Stomach (tissue), 9 donors: ENCODE data around the gene GPR143. TPM values are rescaled to one million over a fixed set of nuclear protein-coding genes. Genes with fewer than 3 reads are reported as not detected.

Source experiments
- DNase-seq, 2 donors: peaks; one replicate each; pipeline versions ENCODE4 v3.0.0 to v3.0.0-alpha.2; 2013 to 2019
- H3K27ac ChIP-seq, 5 donors: fragments of 200-600 bp in 4 of 5; sonication (generic) in 4 of 5; one replicate each; pipeline ENCODE4 v1.5.1; 2013 to 2019; ENCODE audit warnings: mild to moderate bottlenecking in 1 of 5, moderate library complexity in 1 of 5
- H3K27me3 ChIP-seq, 3 donors: fragments of 200-600 bp; sonication (generic); one replicate each; pipeline ENCODE4 v1.5.1; 2017 to 2019; ENCODE audit warnings: mixed run types in 1 of 3
- H3K36me3 ChIP-seq, 4 donors: fragments of 200-600 bp; sonication (generic); 1 replicate in 3 of 4; 2 replicates in 1 of 4; pipeline ENCODE4 v1.5.1; 2016 to 2019
- H3K4me1 ChIP-seq, 4 donors: fragments of 200-600 bp; sonication (generic); one replicate each; pipeline ENCODE4 v1.5.1; 2016 to 2019
- H3K4me3 ChIP-seq, 4 donors: fragments of 200-600 bp; sonication (generic) in 3 of 4; one replicate each; pipeline ENCODE4 v1.5.1; 2016 to 2019; ENCODE audit warnings: mild to moderate bottlenecking in 1 of 4
- H3K9me3 ChIP-seq, 4 donors: fragments of 200-600 bp; sonication (generic); one replicate each; pipeline ENCODE4 v1.5.1; 2016 to 2019
- CTCF ChIP-seq, 7 experiments: fragments of 450-650 bp in 4 of 7; fragments of 200-600 bp in 3 of 7; sonication (generic) in 3 of 7; IDR thresholded peaks; one replicate each; pipeline ENCODE4 v1.5.1; 2016 to 2019; ENCODE audit warnings: antibody characterized with exemption in 7 of 7, control low read depth in 2 of 7, mild to moderate bottlenecking in 1 of 7
- EP300 ChIP-seq: sonication (generic); formaldehyde crosslinking; IDR thresholded peaks from one replicate; pipeline ENCODE4 v1.6.1; 2017; ENCODE audit warnings: antibody characterized with exemption
- POLR2A ChIP-seq, 4 donors: fragments of 450-650 bp; IDR thresholded peaks; one replicate each; pipeline ENCODE4 v1.6.1; 2016; ENCODE audit warnings: antibody characterized with exemption in 4 of 4, control low read depth in 2 of 4, mild to moderate bottlenecking in 1 of 4, moderate library complexity in 1 of 4
- POLR2AphosphoS5 ChIP-seq, 3 donors: sonication (generic); formaldehyde crosslinking; IDR thresholded peaks; one replicate each; pipeline ENCODE4 v1.6.1; 2016; ENCODE audit warnings: antibody characterized with exemption in 3 of 3
- WGBS, 5 donors: extraction: QIAGEN DNeasy Blood & Tissue Kit in 3 of 5; methylation state at CpG; one replicate each; pipeline versions ENCODE4 v1.1.5 to v1.1.7; 2013 to 2018; 5-methylcytosine and 5-hydroxymethylcytosine counted together
- intact Hi-C: fragments of 100-400 bp; cut with DNase I; formaldehyde crosslinking; loops from one replicate; pipeline ENCODE4 v1.15.1; 2023; ENCODE audit warnings: low total_unique reads
- polyA plus RNA-seq, 3 donors: library from polyadenylated mRNA; stranded (reverse); fragments of 200-250 nt; gene quantifications; one replicate each; pipeline ENCODE4 v1.2.3, GENCODE V29; 2013
- total RNA-seq, 5 donors: library from RNA; depleted of rRNA; stranded (reverse); fragments of >200 nt; gene quantifications; one replicate each; pipeline versions ENCODE4 v1.1.0 to v1.2.3, GENCODE V29; 2014 to 2016
- donor health status: healthy with polysubstance abuse.
- donor health status: Bipolar disorder and iron deficiency.
- donor health status: healthy.

The GPR143 gene
- total and polyA plus RNA-seq, 8 donors = 0.46 to 2.3 (median 1.2) TPM; not detected in 4

- no peak for DNase-seq
- TF ChIP-seq POLR2AphosphoS5 (IDR thresholded peaks at IDR 0.05) (no peak), CTCF (IDR thresholded peaks at IDR 0.05) (no peak), EP300 (no peak), POLR2A (IDR thresholded peaks at IDR 0.05) (no peak)
- H3K4me3 ChIP-seq = no peak overlapping the region
- H3K27ac ChIP-seq = no peak overlapping the region
- WGBS, 5 donors = 79 to 85% (median 80%) methylated on average over 9 of the region's 9 CpGs
- H3K27me3 ChIP-seq = no peaks in the 10 kb centered on the region
- intact Hi-C loops = no loop called here
- H3K4me1 ChIP-seq = peaks cover 0 to 3% (median 0%) of the 10 kb centered on the region in 4 donors
- peaks cover 0 to 2% (median under 1%) of the 10 kb centered on the region in 4 donors for H3K36me3 ChIP-seq
- peaks cover 0 to 7% (median 0%) of the 10 kb centered on the region in 4 donors for H3K9me3 ChIP-seq
These were observed 84.6 kb downstream of the GPR143 start for GRCh38 chrX:9681011-9681410.

GRCh38 chrX:9678215-9678965, 87.3 kb downstream of the GPR143 start:
- peak in 1 of 2 donors; percentile 21 for DNase-seq
- Histone ChIP-seq H3K36me3 (no peaks in the 10 kb centered on the region), H3K4me3 (no peak overlapping the region), H3K9me3 (peaks cover 0 to 7% (median 0%) of the 10 kb centered on the region in 4 donors), H3K4me1 (peaks cover 0 to 3% (median 0%) of the 10 kb centered on the region in 4 donors), H3K27ac (no peak overlapping the region), H3K27me3 (no peaks in the 10 kb centered on the region)
- TF ChIP-seq POLR2A (IDR thresholded peaks at IDR 0.05) = no peak
- no peak for TF ChIP-seq EP300
- TF ChIP-seq POLR2AphosphoS5 (IDR thresholded peaks at IDR 0.05) = no peak
- no peak for TF ChIP-seq CTCF (IDR thresholded peaks at IDR 0.05)
- intact Hi-C loops = no loop called here
- 73 to 94% (median 92%) methylated on average over 3 of the region's 3 CpGs for WGBS, 5 donors

- DNase-seq = peak; percentile 37 to 43
- H3K27ac ChIP-seq = peak overlapping the region in 2 of 5 donors; percentile 22 to 38
- intact Hi-C loops = no loop called here
- H3K9me3 ChIP-seq = peaks cover 0 to 7% (median 0%) of the 10 kb centered on the region in 4 donors
- H3K4me3 ChIP-seq = no peak overlapping the region
- H3K27me3 ChIP-seq = no peaks in the 10 kb centered on the region
- WGBS, 5 donors = 36 to 50% (median 44%) methylated on average over 7 of the region's 7 CpGs
- TF ChIP-seq POLR2AphosphoS5 (IDR thresholded peaks at IDR 0.05) (no peak), CTCF (IDR thresholded peaks at IDR 0.05) (no peak)
- no peaks in the 10 kb centered on the region for H3K36me3 ChIP-seq
- no peaks in the 10 kb centered on the region for H3K4me1 ChIP-seq
These were observed 88.4 kb downstream of the GPR143 start for GRCh38 chrX:9677098-9677739.

GRCh38 chrX:9676738-9677097, 88.9 kb downstream of the GPR143 start:
- peak overlapping the region in 2 of 5 donors; percentile 22 to 38 for H3K27ac ChIP-seq
- 39 to 72% (median 56%) methylated on average over 6 of the region's 6 CpGs for WGBS, 5 donors

More at GRCh38 chrX:9676738-9677097, 88.9 kb downstream of the GPR143 start:
- Histone ChIP-seq H3K4me3 (no peak overlapping the region), H3K27me3 (no peaks in the 10 kb centered on the region), H3K4me1 (no peaks in the 10 kb centered on the region), H3K36me3 (no peaks in the 10 kb centered on the region), H3K9me3 (peaks cover 0 to 7% (median 0%) of the 10 kb centered on the region in 4 donors)
- TF ChIP-seq POLR2AphosphoS5 (IDR thresholded peaks at IDR 0.05) (no peak), POLR2A (IDR thresholded peaks at IDR 0.05) (no peak), CTCF (IDR thresholded peaks at IDR 0.05) (no peak), EP300 (no peak)
- intact Hi-C loops = no loop called here
- DNase-seq = no peak
